SU-DHL-6 (cell line): ENCODE results near the gene S100PBP.

Source experiments
- H2AFZ ChIP-seq: fragments of 200-600 bp; sonication (generic); 2 replicates; pipeline ENCODE4 v1.6.1; 2014; ENCODE audit warnings: low read depth, mild to moderate bottlenecking, moderate library complexity, mixed read lengths, antibody characterized with exemption, low read length; ENCODE audit not compliant: severe bottlenecking
- H3F3A ChIP-seq: fragments of 200-600 bp; shearing (Covaris generic); 2 replicates; pipeline ENCODE4 v1.6.0; 2016; ENCODE audit warnings: antibody characterized with exemption, mild to moderate bottlenecking; ENCODE audit not compliant: insufficient read depth
- H3K27ac ChIP-seq: fragments of 200-600 bp; sonication (generic); 2 replicates; pipeline ENCODE4 v1.5.1; 2016; ENCODE audit warnings: low read depth, mild to moderate bottlenecking, low read length, moderate library complexity, mixed read lengths
- H3K27me3 ChIP-seq: fragments of 200-600 bp; sonication (generic), shearing (Covaris generic); 2 replicates; pipeline ENCODE4 v1.6.0; 2014; ENCODE audit warnings: mild to moderate bottlenecking, low read length
- H3K36me3 ChIP-seq: fragments of 200-600 bp; sonication (generic); 2 replicates; pipeline ENCODE4 v1.6.1; 2014; ENCODE audit warnings: mild to moderate bottlenecking, low read length, mixed read lengths
- H3K4me2 ChIP-seq: fragments of 300-600, 200-600 bp; shearing (Covaris generic), sonication (generic); 2 replicates; pipeline ENCODE4 v1.6.0; 2014; ENCODE audit warnings: low read length, low read depth, mild to moderate bottlenecking; ENCODE audit not compliant: poor library complexity, severe bottlenecking
- H3K4me3 ChIP-seq: fragments of 200-600 bp; sonication (generic); 2 replicates; pipeline ENCODE4 v1.5.1; 2014; ENCODE audit warnings: antibody characterized with exemption, low read length, mild to moderate bottlenecking, mixed read lengths; ENCODE audit not compliant: insufficient read depth, poor library complexity, severe bottlenecking
- H3K79me2 ChIP-seq: fragments of 200-600 bp; sonication (generic); 2 replicates; pipeline ENCODE4 v1.6.1; 2014; ENCODE audit warnings: mild to moderate bottlenecking, low read length, moderate library complexity; ENCODE audit not compliant: insufficient read depth
- H3K9ac ChIP-seq: fragments of 200-600 bp; sonication (generic); 2 replicates; pipeline ENCODE4 v1.7.0; 2014; ENCODE audit warnings: mild to moderate bottlenecking, low read length
- H3K9me2 ChIP-seq: fragments of 200-600 bp; sonication (generic); replicated peaks from 2 replicates; pipeline ENCODE4 v1.6.1; 2014; ENCODE audit warnings: low read length; ENCODE audit not compliant: insufficient read depth
- H3K9me3 ChIP-seq: fragments of 200-600 bp; sonication (generic); 2 replicates; pipeline ENCODE4 v1.6.1; 2014; ENCODE audit warnings: low read length, mixed read lengths; ENCODE audit not compliant: insufficient read depth
- H4K20me1 ChIP-seq: fragments of 200-600 bp; sonication (generic); 2 replicates; pipeline ENCODE4 v1.6.1; 2014; ENCODE audit warnings: low read depth, mild to moderate bottlenecking, antibody characterized with exemption, low read length, moderate library complexity, mixed read lengths
- CTCF ChIP-seq: fragments of 200-600 bp; sonication (generic); IDR thresholded peaks from one replicate; pipeline ENCODE4 v1.5.1; 2017; ENCODE audit warnings: antibody characterized with exemption, mild to moderate bottlenecking, low read length, moderate library complexity; ENCODE audit not compliant: insufficient read depth, poor library complexity, severe bottlenecking
- EZH2phosphoT487 ChIP-seq: fragments of 200-600 bp; sonication (generic), shearing (Covaris generic); conservative IDR thresholded peaks from 2 replicates; pipeline ENCODE4 v1.6.1; 2018; ENCODE audit warnings: mild to moderate bottlenecking, antibody characterized with exemption, low read length, moderate library complexity, mixed read lengths

S100PBP gene

GRCh38 chr1:32770221-32770731 lies 47.2 kb upstream of the S100PBP start:
- Histone ChIP-seq H3K27ac (no peak overlapping the region), H4K20me1 (no peaks in the 10 kb centered on the region), H3K79me2 (no peaks in the 10 kb centered on the region), H3K9me2 (no peaks in the 10 kb centered on the region), H3K4me3 (no peak overlapping the region), H3K36me3 (no peaks in the 10 kb centered on the region), H3K9ac (no peak overlapping the region), H2AFZ (no peak overlapping the region), H3K27me3 (no peaks in the 10 kb centered on the region), H3F3A (peaks cover 11% of the 10 kb centered on the region; the same call in 1 of the 2 replicates), H3K4me2 (no peak overlapping the region), H3K9me3 (no peaks in the 10 kb centered on the region)
- TF ChIP-seq CTCF (no peak), EZH2phosphoT487 (no peak)

GRCh38 chr1:32770741-32771548 lies 46.5 kb upstream of the S100PBP start:
- no peaks in the 10 kb centered on the region for H4K20me1 ChIP-seq
- TF ChIP-seq EZH2phosphoT487 (no peak), CTCF (no peak)
- H3K36me3 ChIP-seq, result peaks cover 5% of the 10 kb centered on the region; the same call in 1 of the 2 replicates
- no peaks in the 10 kb centered on the region for H3K27me3 ChIP-seq
- H3K27ac ChIP-seq, result no peak overlapping the region
- no peaks in the 10 kb centered on the region for H3K79me2 ChIP-seq
- peaks cover 11% of the 10 kb centered on the region; the same call in 1 of the 2 replicates for H3F3A ChIP-seq
- no peak overlapping the region for H3K4me3 ChIP-seq
- H3K9me2 ChIP-seq, result no peaks in the 10 kb centered on the region
- no peak overlapping the region for H3K4me2 ChIP-seq
- H3K9ac ChIP-seq, result no peak overlapping the region
- no peaks in the 10 kb centered on the region for H3K9me3 ChIP-seq
- H2AFZ ChIP-seq, result no peak overlapping the region

- Histone ChIP-seq H3K27ac (no peak overlapping the region), H3K4me3 (no peak overlapping the region), H3K9ac (no peak overlapping the region)
These were observed 45.7 kb upstream of the S100PBP start for GRCh38 chr1:32771561-32772280.

More at GRCh38 chr1:32771561-32772280, 45.7 kb upstream of the S100PBP start:
- Histone ChIP-seq H3K9me2 (no peaks in the 10 kb centered on the region), H3F3A (peaks cover 11% of the 10 kb centered on the region; the same call in 1 of the 2 replicates), H3K36me3 (peaks cover 5% of the 10 kb centered on the region; the same call in 1 of the 2 replicates), H4K20me1 (no peaks in the 10 kb centered on the region), H3K4me2 (no peak overlapping the region), H2AFZ (no peak overlapping the region), H3K9me3 (no peaks in the 10 kb centered on the region), H3K27me3 (no peaks in the 10 kb centered on the region), H3K79me2 (no peaks in the 10 kb centered on the region)
- no peak for TF ChIP-seq CTCF
- no peak for TF ChIP-seq EZH2phosphoT487
